COR-L47 (cell line): ENCODE results near the gene NLRP6.
"Not testable (repeated sequence)": the region's sequence is repeated elsewhere in the genome, so short reads cannot be mapped to it uniquely, and the experiment has no call there.

Source experiments
- DNase-seq: peaks from one replicate; lab custom pipeline; 2025; lab: John Stamatoyannopoulos, UW

Gene NLRP6

GRCh38 chr11:282171-282570 is 4.0 kb downstream of the NLRP6 start:
- no peak for DNase-seq

- DNase-seq: no peak
Observed at GRCh38 chr11:282630-283360, 4.6 kb downstream of the NLRP6 start.

GRCh38 chr11:283405-284104 is 5.3 kb downstream of the NLRP6 start:
- no peak for DNase-seq

- no peak for DNase-seq
Observed at GRCh38 chr11:284105-285020, 6.2 kb downstream of the NLRP6 start.

- DNase-seq: no peak
Observed at GRCh38 chr11:285021-285893, 7.0 kb downstream of the NLRP6 start.

- DNase-seq: no peak
Observed at GRCh38 chr11:285894-286220, 7.7 kb downstream of the NLRP6 start.

GRCh38 chr11:286977-287820 is 9.0 kb downstream of the NLRP6 start:
- not testable (repeated sequence) for DNase-seq

- DNase-seq: no peak
Observed at GRCh38 chr11:287821-288477, 9.7 kb downstream of the NLRP6 start.

- no peak for DNase-seq
Observed at GRCh38 chr11:288478-289397, 10.5 kb downstream of the NLRP6 start, which contains the start of gene PGGHG. Gene PGGHG, plus strand, starts transcription at chr11:289126. Its CDS starts 691 bp downstream, at chr11:289817.

GRCh38 chr11:289398-289711 is 11.1 kb downstream of the NLRP6 start:
- no peak for DNase-seq

- no peak for DNase-seq
Observed at GRCh38 chr11:289712-290620, 11.8 kb downstream of the NLRP6 start.

- no peak for DNase-seq
Observed at GRCh38 chr11:290621-291231, 12.5 kb downstream of the NLRP6 start.

- DNase-seq: no peak
Observed at GRCh38 chr11:291281-292210, 13.3 kb downstream of the NLRP6 start.

GRCh38 chr11:292211-293121 is 14.3 kb downstream of the NLRP6 start:
- no peak for DNase-seq

- DNase-seq: no peak
Observed at GRCh38 chr11:293271-293851, 15.2 kb downstream of the NLRP6 start.
